ENCODE data around the gene ESYT3.
A peak's percentile ranks its signal among the peaks of the same experiment; 100 is the strongest.

Gene ESYT3

GRCh38 chr3:138450181-138450580 lies 15.8 kb downstream of the ESYT3 start:
- no peak for TF ChIP-seq ZNF292 (tag by site-specific recombination; IDR thresholded peaks at IDR 0.05; ENCODE audit: borderline replicate concordance, low read depth)
- 0 out of 2 replicates have a peak, but pooled peaks have one; percentile 15 for TF ChIP-seq EGR2 (tag by site-specific recombination; IDR thresholded peaks at IDR 0.05; ENCODE audit: low read depth)
- Histone ChIP-seq H3K27ac (ENCODE audit: extremely low read depth, low read depth, low read length) (no peak overlapping the region), H3K4me1 (ENCODE audit: control insufficient read depth, insufficient read depth, low read length) (no peaks in the 10 kb centered on the region), H3K4me3 (ENCODE audit: low read depth, low read length) (no peak overlapping the region), H3K9me3 (ENCODE audit: control insufficient read depth, insufficient read depth, low read depth, low read length) (no peaks in the 10 kb centered on the region), H3K36me3 (ENCODE audit: control insufficient read depth in 2 of 2, insufficient read depth in 1 of 2, low read length in 2 of 2) (no peaks in the 10 kb centered on the region)
- ChIA-PET CTCF (interaction anchor here (0.5 kb wide), 2 partner anchors 465 to 515 kb away, joined by 3 read pairs; no protein-coding TSS in a partner anchor), POLR2A (no interaction called here)

- H3K4me3 ChIP-seq (ENCODE audit: low read depth, low read length) = no peak overlapping the region
- H3K4me1 ChIP-seq (ENCODE audit: control insufficient read depth, insufficient read depth, low read length) = no peaks in the 10 kb centered on the region
- H3K27ac ChIP-seq (ENCODE audit: extremely low read depth, low read depth, low read length) = no peak overlapping the region
- POLR2A ChIA-PET = no interaction called here
- H3K36me3 ChIP-seq (ENCODE audit: control insufficient read depth in 2 of 2, insufficient read depth in 1 of 2, low read length in 2 of 2) = no peaks in the 10 kb centered on the region
- TF ChIP-seq ZNF138 (tag by site-specific recombination; IDR thresholded peaks at IDR 0.05; ENCODE audit: borderline replicate concordance) (no peak), ELK4 (IDR thresholded peaks at IDR 0.05; ENCODE audit: borderline replicate concordance, low read depth, low read length) (no peak), KLF7 (tag by site-specific recombination; IDR thresholded peaks at IDR 0.05; ENCODE audit: borderline replicate concordance) (no peak), ZNF366 (tag by site-specific recombination; conservative IDR thresholded peaks at IDR 0.05) (no peak), PRDM10 (tag by site-specific recombination; IDR thresholded peaks at IDR 0.05) (no peak), ZNF549 (tag by site-specific recombination; IDR thresholded peaks at IDR 0.05) (no peak), ZNF248 (tag by site-specific recombination; IDR thresholded peaks at IDR 0.05) (no peak), ZNF16 (tag by site-specific recombination; IDR thresholded peaks at IDR 0.05; ENCODE audit: low read depth) (no peak), ZNF623 (tag by site-specific recombination; IDR thresholded peaks at IDR 0.05) (no peak), ZNF10 (tag by site-specific recombination; IDR thresholded peaks at IDR 0.05) (no peak)
- TF ChIP-seq, protein P1, sequence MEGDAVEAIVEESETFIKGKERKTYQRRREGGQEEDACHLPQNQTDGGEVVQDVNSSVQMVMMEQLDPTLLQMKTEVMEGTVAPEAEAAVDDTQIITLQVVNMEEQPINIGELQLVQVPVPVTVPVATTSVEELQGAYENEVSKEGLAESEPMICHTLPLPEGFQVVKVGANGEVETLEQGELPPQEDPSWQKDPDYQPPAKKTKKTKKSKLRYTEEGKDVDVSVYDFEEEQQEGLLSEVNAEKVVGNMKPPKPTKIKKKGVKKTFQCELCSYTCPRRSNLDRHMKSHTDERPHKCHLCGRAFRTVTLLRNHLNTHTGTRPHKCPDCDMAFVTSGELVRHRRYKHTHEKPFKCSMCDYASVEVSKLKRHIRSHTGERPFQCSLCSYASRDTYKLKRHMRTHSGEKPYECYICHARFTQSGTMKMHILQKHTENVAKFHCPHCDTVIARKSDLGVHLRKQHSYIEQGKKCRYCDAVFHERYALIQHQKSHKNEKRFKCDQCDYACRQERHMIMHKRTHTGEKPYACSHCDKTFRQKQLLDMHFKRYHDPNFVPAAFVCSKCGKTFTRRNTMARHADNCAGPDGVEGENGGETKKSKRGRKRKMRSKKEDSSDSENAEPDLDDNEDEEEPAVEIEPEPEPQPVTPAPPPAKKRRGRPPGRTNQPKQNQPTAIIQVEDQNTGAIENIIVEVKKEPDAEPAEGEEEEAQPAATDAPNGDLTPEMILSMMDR (tag by site-specific recombination; IDR thresholded peaks at IDR 0.05) = no peak
- CTCF ChIA-PET = interaction anchor here (0.5 to 0.6 kb wide), 3 partner anchors 181 to 514 kb away, joined by 3 read pairs; no protein-coding TSS in a partner anchor
- H3K9me3 ChIP-seq (ENCODE audit: control insufficient read depth, insufficient read depth, low read depth, low read length) = no peaks in the 10 kb centered on the region
Measured at GRCh38 chr3:138450704-138451424, 16.4 kb downstream of the ESYT3 start.

DNA sequence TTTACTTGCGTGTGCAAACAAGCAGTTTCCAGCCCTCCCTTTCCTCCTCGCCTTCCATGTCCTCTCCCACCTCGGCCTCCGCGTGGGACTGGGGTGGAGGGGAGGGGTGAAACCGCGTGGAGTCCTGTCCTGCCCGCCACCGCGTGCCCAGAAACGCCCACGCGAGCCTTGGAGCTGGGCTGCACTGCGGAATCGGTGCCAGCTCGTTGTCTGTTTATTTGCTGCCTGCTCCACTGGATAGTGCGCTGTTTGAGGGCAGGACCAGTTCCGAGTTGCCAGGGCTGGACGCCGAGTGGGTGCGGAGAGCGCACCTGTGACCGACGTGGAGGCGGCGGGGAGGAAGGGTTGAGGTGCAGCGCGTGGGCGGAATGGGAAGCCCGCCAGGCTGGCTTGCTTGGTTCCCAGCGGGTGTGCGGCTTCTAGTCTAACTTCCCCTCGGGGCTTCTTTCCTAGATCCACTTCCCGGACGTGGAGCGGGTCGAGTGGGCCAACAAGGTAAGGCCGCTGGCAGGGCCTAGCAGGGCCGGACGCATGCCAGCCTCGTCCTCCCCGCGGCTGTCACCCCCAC lies 17.3 kb downstream of the ESYT3 start:
- H3K4me3 ChIP-seq (ENCODE audit: low read depth, low read length) = no peak overlapping the region
- CTCF ChIA-PET = no interaction called here
- POLR2A ChIA-PET = interaction anchor here (0.7 kb wide), 1 partner anchor 9 kb away, joined by 3 read pairs; no protein-coding TSS in a partner anchor
- H3K36me3 ChIP-seq (ENCODE audit: control insufficient read depth in 2 of 2, insufficient read depth in 1 of 2, low read length in 2 of 2) = no peaks in the 10 kb centered on the region
- H3K27ac ChIP-seq (ENCODE audit: extremely low read depth, low read depth, low read length) = no peak overlapping the region
- no peaks in the 10 kb centered on the region for H3K4me1 ChIP-seq (ENCODE audit: control insufficient read depth, insufficient read depth, low read length)
- no peak for TF ChIP-seq ZNF704 (tag by site-specific recombination; IDR thresholded peaks at IDR 0.05)
- TF ChIP-seq, protein P2, sequence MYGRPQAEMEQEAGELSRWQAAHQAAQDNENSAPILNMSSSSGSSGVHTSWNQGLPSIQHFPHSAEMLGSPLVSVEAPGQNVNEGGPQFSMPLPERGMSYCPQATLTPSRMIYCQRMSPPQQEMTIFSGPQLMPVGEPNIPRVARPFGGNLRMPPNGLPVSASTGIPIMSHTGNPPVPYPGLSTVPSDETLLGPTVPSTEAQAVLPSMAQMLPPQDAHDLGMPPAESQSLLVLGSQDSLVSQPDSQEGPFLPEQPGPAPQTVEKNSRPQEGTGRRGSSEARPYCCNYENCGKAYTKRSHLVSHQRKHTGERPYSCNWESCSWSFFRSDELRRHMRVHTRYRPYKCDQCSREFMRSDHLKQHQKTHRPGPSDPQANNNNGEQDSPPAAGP (tag by site-specific recombination; IDR thresholded peaks at IDR 0.05) = no peak
- peak; percentile 42 for TF ChIP-seq ZFHX2 (tag by site-specific recombination; conservative IDR thresholded peaks at IDR 0.05)
- TF ChIP-seq ZNF510 (tag by site-specific recombination; IDR thresholded peaks at IDR 0.05; ENCODE audit: insufficient replicate concordance) = no peak
- no peak for TF ChIP-seq ZNF26 (tag by site-specific recombination; IDR thresholded peaks at IDR 0.05)
- TF ChIP-seq EGR2 (tag by site-specific recombination; IDR thresholded peaks at IDR 0.05; ENCODE audit: low read depth) = 0 out of 2 replicates have a peak, but pooled peaks have one; percentile 8
- no peak for TF ChIP-seq ZNF248 (tag by site-specific recombination; IDR thresholded peaks at IDR 0.05)
- no peaks in the 10 kb centered on the region for H3K9me3 ChIP-seq (ENCODE audit: control insufficient read depth, insufficient read depth, low read depth, low read length)
